Measurements from ENCODE around the gene CARMIL1.

The CARMIL1 gene

GRCh38 chr6:25524542-25524941 lies 245.4 kb downstream of the CARMIL1 start:
- H3K27me3 ChIP-seq (ENCODE audit: insufficient read depth, low read depth): no peaks in the 10 kb centered on the region

GRCh38 chr6:25525078-25525477 lies 245.9 kb downstream of the CARMIL1 start:
- no peak overlapping the region for H3K4me2 ChIP-seq
- H3K9ac ChIP-seq: no peak overlapping the region
- H3K4me3 ChIP-seq (IDR thresholded peaks at IDR 0.05; ENCODE audit: insufficient read depth, low read depth, low read length): no peak overlapping the region
- H3K4me1 ChIP-seq (ENCODE audit: low read depth, poor library complexity, severe bottlenecking): no peaks in the 10 kb centered on the region
- no peak for TF ChIP-seq CTCF (conservative IDR thresholded peaks at IDR 0.05; ENCODE audit: low read depth, low read length)
- no peak overlapping the region for H2AFZ ChIP-seq (ENCODE audit: low read depth)
- H4K20me1 ChIP-seq (ENCODE audit: insufficient read depth): no peaks in the 10 kb centered on the region
- H3K79me2 ChIP-seq (ENCODE audit: insufficient read depth, low read depth): no peaks in the 10 kb centered on the region
- no peaks in the 10 kb centered on the region for H3K36me3 ChIP-seq (ENCODE audit: insufficient read depth)
- no peak overlapping the region for H3K27ac ChIP-seq
- no peaks in the 10 kb centered on the region for H3K27me3 ChIP-seq (ENCODE audit: insufficient read depth, low read depth)

More at GRCh38 chr6:25524542-25524941, 245.4 kb downstream of the CARMIL1 start:
- Histone ChIP-seq H3K36me3 (ENCODE audit: insufficient read depth) (no peaks in the 10 kb centered on the region), H4K20me1 (ENCODE audit: insufficient read depth) (no peaks in the 10 kb centered on the region), H3K27ac (no peak overlapping the region), H3K4me3 (IDR thresholded peaks at IDR 0.05; ENCODE audit: insufficient read depth, low read depth, low read length) (no peak overlapping the region), H3K4me1 (ENCODE audit: low read depth, poor library complexity, severe bottlenecking) (no peaks in the 10 kb centered on the region), H2AFZ (ENCODE audit: low read depth) (no peak overlapping the region), H3K79me2 (ENCODE audit: insufficient read depth, low read depth) (no peaks in the 10 kb centered on the region), H3K4me2 (no peak overlapping the region), H3K9ac (no peak overlapping the region)
- TF ChIP-seq CTCF (conservative IDR thresholded peaks at IDR 0.05; ENCODE audit: low read depth, low read length): no peak

GRCh38 chr6:25534942-25535631 lies 255.9 kb downstream of the CARMIL1 start:
- no peak overlapping the region for H3K27ac ChIP-seq
- H3K4me3 ChIP-seq (IDR thresholded peaks at IDR 0.05; ENCODE audit: insufficient read depth, low read depth, low read length): no peak overlapping the region
- H2AFZ ChIP-seq (ENCODE audit: low read depth): no peak overlapping the region
- H3K4me2 ChIP-seq: no peak overlapping the region
- no peaks in the 10 kb centered on the region for H3K27me3 ChIP-seq (ENCODE audit: insufficient read depth, low read depth)
- H3K4me1 ChIP-seq (ENCODE audit: low read depth, poor library complexity, severe bottlenecking): no peaks in the 10 kb centered on the region
- no peak overlapping the region for H3K9ac ChIP-seq
- no peaks in the 10 kb centered on the region for H3K79me2 ChIP-seq (ENCODE audit: insufficient read depth, low read depth)
- no peak for TF ChIP-seq CTCF (conservative IDR thresholded peaks at IDR 0.05; ENCODE audit: low read depth, low read length)
- H3K36me3 ChIP-seq (ENCODE audit: insufficient read depth): no peaks in the 10 kb centered on the region
- no peaks in the 10 kb centered on the region for H4K20me1 ChIP-seq (ENCODE audit: insufficient read depth)

GRCh38 chr6:25535632-25536225 lies 256.6 kb downstream of the CARMIL1 start:
- H3K4me3 ChIP-seq (IDR thresholded peaks at IDR 0.05; ENCODE audit: insufficient read depth, low read depth, low read length): no peak overlapping the region
- H3K4me2 ChIP-seq: no peak overlapping the region
- no peaks in the 10 kb centered on the region for H3K79me2 ChIP-seq (ENCODE audit: insufficient read depth, low read depth)
- no peak for TF ChIP-seq CTCF (conservative IDR thresholded peaks at IDR 0.05; ENCODE audit: low read depth, low read length)
- no peak overlapping the region for H3K9ac ChIP-seq
- H3K27ac ChIP-seq: no peak overlapping the region
- no peaks in the 10 kb centered on the region for H3K4me1 ChIP-seq (ENCODE audit: low read depth, poor library complexity, severe bottlenecking)
- no peaks in the 10 kb centered on the region for H4K20me1 ChIP-seq (ENCODE audit: insufficient read depth)
- no peaks in the 10 kb centered on the region for H3K36me3 ChIP-seq (ENCODE audit: insufficient read depth)
- H3K27me3 ChIP-seq (ENCODE audit: insufficient read depth, low read depth): no peaks in the 10 kb centered on the region
- H2AFZ ChIP-seq (ENCODE audit: low read depth): no peak overlapping the region

Measured in KMS-11 (cell line).